Uterine smooth muscle cell (primary cell): Measurements from ENCODE around the gene ZNF418. TPM values are rescaled to one million over a fixed set of nuclear protein-coding genes. Genes with fewer than 3 reads are reported as not detected.

Source experiments
- total RNA-seq: library from RNA; depleted of rRNA; stranded (reverse); fragments of >200 nt; gene quantifications from 2 replicates; pipeline ENCODE4 v1.2.3, GENCODE V29; 2014

ZNF418 gene
- total RNA-seq: 6.5 and 8.4 TPM in 2 replicates

GRCh38 chr19:57934820-57935665 lies at the start of gene ZNF418:
TSS of gene ZNF418 (minus strand) at chr19:57935402. CDS start at chr19:57933822, 1,580 bp downstream.

GRCh38 chr19:57974434-57974833 lies 39.2 kb upstream of the ZNF418 start, which contains the start of gene C19orf18:
TSS of gene C19orf18 (minus strand) at chr19:57974534. CDS start at chr19:57974432, 102 bp downstream.

DNA sequence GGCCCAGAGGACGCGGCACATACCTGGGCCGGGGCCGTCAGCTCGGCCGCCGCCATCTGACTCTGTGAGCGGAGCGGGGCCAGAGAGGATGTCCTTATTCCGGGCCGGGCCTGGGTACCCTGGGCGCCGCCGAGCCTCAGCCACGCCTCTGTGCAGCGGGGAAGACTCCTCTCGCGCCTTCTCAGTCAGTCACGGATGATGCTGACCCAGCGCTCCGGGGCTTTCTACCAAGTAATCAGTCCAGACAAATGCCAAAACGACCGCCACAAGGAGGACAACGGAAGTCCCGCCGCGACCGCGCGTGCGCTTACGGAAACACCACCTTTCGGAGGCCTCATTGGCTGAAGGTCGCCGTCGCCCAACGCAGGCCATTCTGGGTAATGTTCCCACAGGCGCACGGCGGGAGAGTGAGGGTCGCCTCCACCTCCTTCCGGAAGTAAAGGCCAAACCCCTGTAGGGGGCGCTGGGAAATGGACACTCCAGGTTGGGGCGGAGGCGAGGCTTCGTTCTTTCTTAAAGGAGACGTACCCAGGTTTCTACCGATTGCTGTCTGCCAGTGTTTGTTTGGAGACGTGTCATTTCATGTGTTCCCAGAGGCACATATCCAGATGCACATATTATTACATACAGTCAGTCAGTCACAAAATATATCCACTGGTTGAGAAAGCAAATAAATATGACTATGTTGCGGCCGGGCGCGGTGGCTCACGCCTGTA lies 12.4 kb upstream of the ZNF418 start, which contains the start of gene ZNF256:
Gene ZNF256, minus strand, starts transcription at position 288 of the 716 bp plus-strand sequence. Its CDS starts 232 bp downstream, at position 56.

GRCh38 chr19:57916168-57916995 lies 18.8 kb downstream of the ZNF418 start, which contains the start of gene ZNF417:
TSS of gene ZNF417 (minus strand) at chr19:57916592. CDS start at chr19:57916411, 181 bp downstream.

GRCh38 chr19:57888560-57889231 lies 46.5 kb downstream of the ZNF418 start, which contains the start of gene ZNF814:
TSS of gene ZNF814 (minus strand) at chr19:57889037. CDS start at chr19:57888802, 235 bp downstream.

Other genes starting within 250 kb of the ZNF418 start
- 0.44 and 0.87 TPM in 2 replicates for gene ZNF154, start 226.2 kb downstream of the ZNF418 start, total RNA-seq
- gene ZNF671, start 207.8 kb downstream of the ZNF418 start, total RNA-seq: 7.4 and 8.0 TPM in 2 replicates
- 9.7 and 11.2 TPM in 2 replicates for gene ZNF776, start 188.6 kb downstream of the ZNF418 start, total RNA-seq
- gene ZNF586, start 165.7 kb downstream of the ZNF418 start, total RNA-seq: 14.3 and 18.7 TPM in 2 replicates
- gene ZNF552, start 120.5 kb downstream of the ZNF418 start, total RNA-seq: 7.7 and 9.6 TPM in 2 replicates
- 20.5 and 29.8 TPM in 2 replicates for gene ZNF587B, start 105.1 kb downstream of the ZNF418 start, total RNA-seq
- gene ZNF587, start 85.5 kb downstream of the ZNF418 start, total RNA-seq: 31.8 and 36.2 TPM in 2 replicates
- 6.5 and 7.0 TPM in 2 replicates for gene ZNF814, start 46.4 kb downstream of the ZNF418 start, total RNA-seq
- 17.3 and 25.7 TPM in 2 replicates for gene ZNF417, start 18.8 kb downstream of the ZNF418 start, total RNA-seq
- gene ZNF256, start 12.3 kb upstream of the ZNF418 start, total RNA-seq: 3.6 and 5.6 TPM in 2 replicates
- not detected in 2 replicates for gene C19orf18, start 39.1 kb upstream of the ZNF418 start, total RNA-seq
- 11.6 and 18.1 TPM in 2 replicates for gene ZNF606, start 67.4 kb upstream of the ZNF418 start, total RNA-seq
- not detected in 2 replicates for gene ZSCAN1, start 98.6 kb upstream of the ZNF418 start, total RNA-seq
- gene ZNF135, start 123.9 kb upstream of the ZNF418 start, total RNA-seq: 4.2 and 6.2 TPM in 2 replicates
- gene ZSCAN18, start 162.8 kb upstream of the ZNF418 start, total RNA-seq: 20.7 and 54.7 TPM in 2 replicates
- gene ZNF329, start 215.4 kb upstream of the ZNF418 start, total RNA-seq: 14.8 and 18.4 TPM in 2 replicates
- gene ZNF274, start 247.7 kb upstream of the ZNF418 start, total RNA-seq: 24.4 and 27.0 TPM in 2 replicates